Endothelial cell of umbilical vein (primary cell): ENCODE data around the gene CACNA1C. TPM values are rescaled to one million over a fixed set of nuclear protein-coding genes. Genes with fewer than 3 reads are reported as not detected.

Experiments
- BruUV-seq: library from RNA; stranded (reverse); fragments of 400-500 nt; replicated peaks from 2 replicates; lab custom pipeline; 2021; lab: Mats Ljungman, UMichigan
- CTCF ChIA-PET: fragments of 300-600, 350-600 bp; sonication (Branson Sonifier 250); formaldehyde crosslinking; loops from one replicate; lab custom pipeline; 2021; ENCODE audit warnings: antibody characterized with exemption, inconsistent platforms; lab: Charles Lee
- POLR2A ChIA-PET: fragments of 300-600, 350-600 bp; sonication (Branson Sonifier 250); formaldehyde crosslinking; loops from one replicate; lab custom pipeline; 2021; ENCODE audit warnings: antibody characterized with exemption, inconsistent platforms; lab: Charles Lee
- DNase-seq: peaks from one replicate; pipeline ENCODE4 v3.0.0-alpha.2; 2011; ENCODE audit warnings: low read depth, low spot score
- FAIRE-seq: peaks from 2 replicates; lab custom pipeline; 2011; peaks lifted over from hg19 to GRCh38; lab: Jason Lieb, UNC
- H2AFZ ChIP-seq: 2 replicates; pipeline ENCODE4 v1.6.0; 2012; ENCODE audit warnings: low read depth, low read length, control low read depth, inconsistent platforms
- H3K27ac ChIP-seq: 2 replicates; pipeline ENCODE4 v1.5.1; 2011; ENCODE audit warnings: low read depth, mild to moderate bottlenecking, control low read depth, low read length, moderate library complexity; ENCODE audit not compliant: insufficient read depth
- H3K27me3 ChIP-seq, 2 experiments: 2 replicates each; pipeline versions ENCODE4 v1.6.0 to v1.6.1; 2011; ENCODE audit warnings: low read length in 2 of 2, mixed read lengths in 1 of 2; ENCODE audit not compliant: control insufficient read depth in 2 of 2, insufficient read depth in 2 of 2
- H3K36me3 ChIP-seq, 2 experiments: 2 replicates in 1 of 2; 3 replicates in 1 of 2; pipeline ENCODE4 v1.5.1; 2011; ENCODE audit warnings: low read length in 2 of 2, mild to moderate bottlenecking in 1 of 2, moderate library complexity in 1 of 2; ENCODE audit not compliant: control insufficient read depth in 2 of 2, insufficient read depth in 2 of 2; ENCODE audit errors: extremely low read depth in 1 of 2
- H3K4me1 ChIP-seq: 3 replicates; pipeline ENCODE4 v1.5.1; 2011; ENCODE audit warnings: mild to moderate bottlenecking, low read length; ENCODE audit not compliant: control insufficient read depth, insufficient read depth; ENCODE audit errors: extremely low read depth
- H3K4me2 ChIP-seq: 2 replicates; pipeline ENCODE4 v1.6.1; 2011; ENCODE audit warnings: low read length, control low read depth, mixed read lengths; ENCODE audit not compliant: insufficient read depth
- H3K4me3 ChIP-seq, 3 experiments: fragments of 200-600 bp in 1 of 3; sonication (generic), shearing (Covaris generic) in 1 of 3; replicated peaks in 1 of 3; 2 replicates each; pipeline ENCODE4 v1.5.1; 2011 to 2016; ENCODE audit warnings: control low read depth in 3 of 3, low read length in 3 of 3, mild to moderate bottlenecking in 2 of 3, inconsistent platforms in 1 of 3, low read depth in 1 of 3, moderate library complexity in 1 of 3; ENCODE audit not compliant: insufficient read depth in 1 of 3
- H3K79me2 ChIP-seq: 2 replicates; pipeline ENCODE4 v1.6.0; 2012; ENCODE audit warnings: low read length, inconsistent platforms; ENCODE audit not compliant: control insufficient read depth, insufficient read depth
- H3K9ac ChIP-seq: replicated peaks from 2 replicates; pipeline ENCODE3; 2011; ENCODE audit warnings: low read length, control low read depth; ENCODE audit not compliant: insufficient read depth; ENCODE audit errors: extremely low read depth
- H3K9me1 ChIP-seq: replicated peaks from 3 replicates; pipeline ENCODE4 v1.6.0; 2011; ENCODE audit warnings: mild to moderate bottlenecking, low read length; ENCODE audit not compliant: control insufficient read depth, insufficient read depth; ENCODE audit errors: extremely low read depth
- H3K9me3 ChIP-seq: replicated peaks from 2 replicates; pipeline ENCODE4 v1.5.1; 2012; ENCODE audit warnings: low read length, inconsistent platforms; ENCODE audit not compliant: control insufficient read depth, insufficient read depth
- H4K20me1 ChIP-seq: replicated peaks from 2 replicates; pipeline ENCODE3; 2011; ENCODE audit warnings: mild to moderate bottlenecking, low read length; ENCODE audit not compliant: control insufficient read depth, insufficient read depth; ENCODE audit errors: extremely low read depth
- CTCF ChIP-seq, 2 donors: IDR thresholded peaks; 1 replicate in 1 of 2; 2 replicates in 1 of 2; pipeline ENCODE4 v1.5.1; 2011; ENCODE audit warnings: low read length in 2 of 2, mild to moderate bottlenecking in 2 of 2, moderate library complexity in 2 of 2, control low read depth in 1 of 2, inconsistent platforms in 1 of 2, low read depth in 1 of 2; ENCODE audit not compliant: insufficient read depth in 1 of 2; ENCODE audit errors: extremely low read depth in 1 of 2
- EZH2 ChIP-seq: IDR thresholded peaks from 2 replicates; pipeline ENCODE4 v1.6.1; 2012; ENCODE audit warnings: borderline replicate concordance, low read depth, mild to moderate bottlenecking, moderate library complexity, low read length, inconsistent platforms; ENCODE audit not compliant: severe bottlenecking
- FOS ChIP-seq: IDR thresholded peaks from 2 replicates; pipeline ENCODE4 v1.6.1; 2011; ENCODE audit warnings: mild to moderate bottlenecking, low read length, moderate library complexity, borderline replicate concordance; ENCODE audit not compliant: insufficient read depth
- GATA2 ChIP-seq: IDR thresholded peaks from 2 replicates; pipeline ENCODE4 v1.7.0; 2011; ENCODE audit warnings: low read depth, mild to moderate bottlenecking, moderate library complexity, mixed read lengths, low read length; ENCODE audit not compliant: insufficient read length, insufficient read depth
- JUN ChIP-seq: IDR thresholded peaks from 2 replicates; pipeline ENCODE4 v1.6.1; 2011; ENCODE audit warnings: borderline replicate concordance, low read depth; ENCODE audit not compliant: insufficient read length, insufficient read depth
- MAX ChIP-seq: IDR thresholded peaks from 2 replicates; pipeline ENCODE4 v1.6.1; 2011; ENCODE audit not compliant: insufficient read depth, insufficient read length
- MYC ChIP-seq: IDR thresholded peaks from one replicate; pipeline ENCODE4 v1.6.1; 2011; ENCODE audit warnings: mild to moderate bottlenecking, low read depth, low read length
- POLR2A ChIP-seq: IDR thresholded peaks from 2 replicates; pipeline ENCODE4 v1.6.1; 2012; ENCODE audit warnings: low read depth, mild to moderate bottlenecking, control low read depth, low read length
- POLR2AphosphoS5 ChIP-seq: IDR thresholded peaks from 2 replicates; pipeline ENCODE4 v1.6.1; 2012; ENCODE audit warnings: low read depth, mild to moderate bottlenecking, control low read depth, low read length, moderate library complexity; ENCODE audit not compliant: insufficient read depth
- dilution Hi-C: fragments of 300-500 bp; cut with MboI; formaldehyde crosslinking; loops from one replicate; pipeline ENCODE4 v1.15.0; 2019; ENCODE audit warnings: low sequenced_read_pairs; ENCODE audit not compliant: extremely low pct_ligation_motif_present
- intact Hi-C: fragments of 100-400 bp; cut with micrococcal nuclease; formaldehyde crosslinking; loops from one replicate; pipeline ENCODE4 v1.10.0; 2022
- polyA plus RNA-seq, 4 experiments: library from polyadenylated mRNA; depleted of rRNA in 3 of 4; stranded (reverse) in 3 of 4; unstranded in 1 of 4; fragments of >200 nt; gene quantifications; 2 replicates each; pipeline versions ENCODE4 v1.2.1 to v1.2.3, GENCODE V29; 2011 to 2012; ENCODE audit warnings: missing spikeins in 1 of 4
- total RNA-seq: library from RNA; stranded (reverse); gene quantifications from 2 replicates; pipeline ENCODE4 v1.2.3, GENCODE V29; 2021

CACNA1C gene
- total and polyA plus RNA-seq, 2 donors (not counting 3 experiments of a cell fraction or from before 2014, with no cell fraction given): not detected

- DNase-seq (no peak), FAIRE-seq (no peak)
- no peaks in the 10 kb centered on the region for H3K9me3 ChIP-seq
- H3K4me2 ChIP-seq: no peak overlapping the region
- H3K36me3 ChIP-seq: no peaks in the 10 kb centered on the region
- no peaks in the 10 kb centered on the region for H3K79me2 ChIP-seq
- CTCF ChIA-PET: no interaction called here
- POLR2A ChIA-PET: no interaction called here
- dilution Hi-C loops: no loop called here
- no peaks in the 10 kb centered on the region for H4K20me1 ChIP-seq
- H3K4me1 ChIP-seq: peaks cover 38% of the 10 kb centered on the region
- H2AFZ ChIP-seq: no peak overlapping the region
- H3K27ac ChIP-seq: no peak overlapping the region
- BruUV-seq: no TSS peak
- no peak overlapping the region for H3K4me3 ChIP-seq
- H3K9ac ChIP-seq: no peak overlapping the region
- H3K27me3 ChIP-seq: peaks cover 0 to 2% of the 10 kb centered on the region in 2 experiments
- intact Hi-C loops: loop anchor here (2.0 to 5.0 kb wide), 2 partner anchors 59 to 302 kb away; no protein-coding TSS in a partner anchor
- no peak for TF ChIP-seq FOS
- TF ChIP-seq POLR2A: no peak
- no peak for TF ChIP-seq CTCF (IDR thresholded peaks at IDR 0.05; ENCODE audit: extremely low read depth in 1 of 2, insufficient read depth in 1 of 2, low read depth in 1 of 2, low read length in 2 of 2)
- no peak for TF ChIP-seq MAX
- no peak for TF ChIP-seq JUN
- TF ChIP-seq GATA2: no peak
- TF ChIP-seq EZH2: no peak
- TF ChIP-seq MYC: no peak
- no peak for TF ChIP-seq POLR2AphosphoS5
- H3K9me1 ChIP-seq: no peaks in the 10 kb centered on the region
Measured at GRCh38 chr12:2338381-2338780, 285.6 kb downstream of the CACNA1C start.
